HL-60 (cell line): ENCODE results near the gene AVP.
"Not testable (repeated sequence)": the region's sequence is repeated elsewhere in the genome, so short reads cannot be mapped to it uniquely, and the experiment has no call there.

Experiments
- DNase-seq, 2 experiments: peaks; one replicate each; pipeline ENCODE4 v3.0.0-alpha.2; 2010 to 2020; ENCODE audit warnings: low read depth in 1 of 2, low spot score in 1 of 2
- H3K27ac ChIP-seq: fragments of 250-450 bp; sonication (Bioruptor Pico); replicated peaks from 2 replicates; pipeline ENCODE4 v1.5.1; 2020; ENCODE audit warnings: mild to moderate bottlenecking, moderate library complexity
- H3K27me3 ChIP-seq: fragments of 250-450 bp; sonication (Bioruptor Pico); 2 replicates; pipeline ENCODE4 v1.5.1; 2021; ENCODE audit warnings: mild to moderate bottlenecking, moderate library complexity; ENCODE audit not compliant: insufficient read depth, poor library complexity, severe bottlenecking
- H3K4me3 ChIP-seq: replicated peaks from 2 replicates; pipeline ENCODE4 v1.5.1; 2011; ENCODE audit warnings: mild to moderate bottlenecking, control low read depth, low read length; ENCODE audit not compliant: insufficient read depth
- CTCF ChIP-seq: IDR thresholded peaks from one replicate; pipeline ENCODE4 v1.5.1; 2011; ENCODE audit warnings: low read length, control low read depth, inconsistent platforms; ENCODE audit not compliant: insufficient read depth
- GABPA ChIP-seq: IDR thresholded peaks from 2 replicates; pipeline ENCODE4 v1.6.1; 2012; ENCODE audit warnings: low read depth
- POLR2AphosphoS5 ChIP-seq: IDR thresholded peaks from 2 replicates; pipeline ENCODE4 v1.6.1; 2012; ENCODE audit warnings: low read depth
- REST ChIP-seq: IDR thresholded peaks from 2 replicates; pipeline ENCODE4 v1.6.1; 2012; ENCODE audit warnings: low read depth; ENCODE audit not compliant: insufficient replicate concordance
- SPI1 ChIP-seq: IDR thresholded peaks from 2 replicates; pipeline ENCODE4 v1.6.1; 2012; ENCODE audit warnings: low read depth, mild to moderate bottlenecking, borderline replicate concordance

Gene AVP

GRCh38 chr20:3070725-3071124 lies 13.8 kb downstream of the AVP start:
- TF ChIP-seq POLR2AphosphoS5, result no peak
- TF ChIP-seq CTCF, result no peak
- no peak for TF ChIP-seq GABPA
- TF ChIP-seq SPI1, result no peak
- no peak for TF ChIP-seq REST
- H3K27me3 ChIP-seq, result peaks cover 2% of the 10 kb centered on the region
- DNase-seq, result no peak
- H3K27ac ChIP-seq, result no peak overlapping the region
- H3K4me3 ChIP-seq, result no peak overlapping the region

- Histone ChIP-seq H3K27ac (no peak overlapping the region), H3K27me3 (peaks cover 2% of the 10 kb centered on the region), H3K4me3 (no peak overlapping the region)
- no peak for TF ChIP-seq SPI1
- DNase-seq, result peak in 1 of 2 experiments; percentile 37
Measured at GRCh38 chr20:3068986-3069900, 15.3 kb downstream of the AVP start.

GRCh38 chr20:3068075-3068474 lies 16.4 kb downstream of the AVP start:
- Histone ChIP-seq H3K4me3 (no peak overlapping the region), H3K27ac (no peak overlapping the region), H3K27me3 (peaks cover 2% of the 10 kb centered on the region)
- DNase-seq, result no peak
- TF ChIP-seq SPI1 (no peak), POLR2AphosphoS5 (no peak)

- Histone ChIP-seq H3K27ac (no peak overlapping the region), H3K27me3 (peaks cover under 1% of the 10 kb centered on the region), H3K4me3 (no peak overlapping the region)
- TF ChIP-seq REST (no peak), CTCF (no peak), SPI1 (no peak)
- DNase-seq, result no peak
Measured at GRCh38 chr20:3067139-3068014, 17.1 kb downstream of the AVP start.

- not testable (repeated sequence) for H3K27me3 ChIP-seq, H3K27ac ChIP-seq, H3K4me3 ChIP-seq, DNase-seq
Measured at GRCh38 chr20:3064119-3064518, 20.4 kb downstream of the AVP start.
